GM20000 (cell line): ENCODE results near the gene DHDDS.
"Not testable (repeated sequence)": the region's sequence is repeated elsewhere in the genome, so short reads cannot be mapped to it uniquely, and the experiment has no call there.

Experiments used
- DNase-seq: peaks from one replicate; pipeline ENCODE4 v3.0.0; 2012; ENCODE audit warnings: low spot score
- CTCF ChIP-seq: IDR thresholded peaks from 2 replicates; pipeline ENCODE4 v1.5.1; 2012; ENCODE audit warnings: mild to moderate bottlenecking, control low read depth; ENCODE audit errors: extremely low read depth, missing control alignments

Gene DHDDS

GRCh38 chr1:26493267-26493666, 61.1 kb downstream of the DHDDS start:
- no peak for TF ChIP-seq CTCF

GRCh38 chr1:26493938-26494337, 61.8 kb downstream of the DHDDS start:
- no peak for TF ChIP-seq CTCF
- DNase-seq, result no peak

More at GRCh38 chr1:26493267-26493666, 61.1 kb downstream of the DHDDS start:
- no peak for DNase-seq

GRCh38 chr1:26496861-26497260, 64.7 kb downstream of the DHDDS start:
- no peak for DNase-seq

GRCh38 chr1:26498894-26499293, 66.8 kb downstream of the DHDDS start:
- TF ChIP-seq CTCF, result no peak

More at GRCh38 chr1:26496861-26497260, 64.7 kb downstream of the DHDDS start:
- TF ChIP-seq CTCF, result no peak

GRCh38 chr1:26500488-26501175, 68.5 kb downstream of the DHDDS start:
- TF ChIP-seq CTCF, result no peak
- peak; percentile 97 for DNase-seq

More at GRCh38 chr1:26498894-26499293, 66.8 kb downstream of the DHDDS start:
- no peak for DNase-seq

GRCh38 chr1:26510711-26511110, 78.6 kb downstream of the DHDDS start:
- DNase-seq, result not testable (repeated sequence)

- not testable (repeated sequence) for DNase-seq
Observed at GRCh38 chr1:26515836-26516235, 83.7 kb downstream of the DHDDS start.

GRCh38 chr1:26516987-26517765, 85.1 kb downstream of the DHDDS start:
- no peak for TF ChIP-seq CTCF
- DNase-seq, result no peak
